ENCODE results near the gene AKR1C3. TPM values are rescaled to one million over a fixed set of nuclear protein-coding genes. Genes with fewer than 3 reads are reported as not detected.

AKR1C3 gene
- total RNA-seq, 1 donor from 2014 or later, result 2.8 TPM

GRCh38 chr10:5155951-5156350, 61.7 kb downstream of the AKR1C3 start:
- H3K4me2 ChIP-seq, result no peak overlapping the region
- H3K4me1 Mint-ChIP-seq, result no peaks in the 10 kb centered on the region
- no peaks in the 10 kb centered on the region for H3K36me3 ChIP-seq
- H3K9ac ChIP-seq, result no peak overlapping the region
- no peaks in the 10 kb centered on the region for H3K4me1 ChIP-seq
- TF ChIP-seq EZH2 (IDR thresholded peaks at IDR 0.05) (no peak), CTCF (IDR thresholded peaks at IDR 0.05) (no peak), EZH2phosphoT487 (IDR thresholded peaks at IDR 0.05) (no peak)
- H4K20me1 ChIP-seq (ENCODE audit: low read depth), result no peaks in the 10 kb centered on the region
- DNase-seq (ENCODE audit: low spot score), result no peak
- no peak overlapping the region for H3K4me3 Mint-ChIP-seq
- no peaks in the 10 kb centered on the region for H3K27me3 ChIP-seq
- no peaks in the 10 kb centered on the region for H3K36me3 Mint-ChIP-seq
- no peaks in the 10 kb centered on the region for H3K9me3 ChIP-seq (ENCODE audit: low read depth)
- H3F3A ChIP-seq (ENCODE audit: low read depth), result no peaks in the 10 kb centered on the region
- no peaks in the 10 kb centered on the region for H3K79me2 ChIP-seq (ENCODE audit: low read depth)
- H3K27ac ChIP-seq, result no peak overlapping the region
- H3K4me3 ChIP-seq, result no peak overlapping the region
- no peak overlapping the region for H3K27ac Mint-ChIP-seq
- H3K27me3 Mint-ChIP-seq (ENCODE audit: insufficient read depth, low read depth), result peaks cover 2% of the 10 kb centered on the region
- peaks cover 11% of the 10 kb centered on the region for H3K9me3 Mint-ChIP-seq
- H2AFZ ChIP-seq (replicated peaks), result no peak overlapping the region

Small RNA genes lying within 50 kb of the gene (small RNA-seq; reads per million reads assigned to genes)
- gene RF00096, result not detected

Other genes with a start within 250 kb of the AKR1C3 start
- gene AKR1C1, start 131.0 kb upstream of the AKR1C3 start, total RNA-seq (ENCODE audit: low replicate concordance), result 2.9 and 3.7 TPM in 2 replicates
- 1.8 and 4.7 TPM in 2 replicates for gene AKR1C2, start 90.6 kb upstream of the AKR1C3 start, total RNA-seq (ENCODE audit: low replicate concordance)
- not detected in 2 replicates for gene AKR1C8, start 90.7 kb downstream of the AKR1C3 start, total RNA-seq (ENCODE audit: low replicate concordance)
- not detected in 2 replicates for gene AKR1C4, start 102.4 kb downstream of the AKR1C3 start, total RNA-seq (ENCODE audit: low replicate concordance)

Measured in neural progenitor cell (in vitro differentiated cells).